Panc1 (cell line): ENCODE measurements around the gene PRUNE2. TPM values are rescaled to one million over a fixed set of nuclear protein-coding genes. Genes with fewer than 3 reads are reported as not detected.
A peak's percentile ranks its signal among the peaks of the same experiment; 100 is the strongest.

Source experiments
- ATAC-seq: fragments of 200-7000 bp; cut with Tn5 transposase; 2 replicates; pipeline ENCODE4 v1.9.1; 2020; ENCODE audit warnings: mild to moderate bottlenecking, moderate library complexity
- BruUV-seq: library from RNA; stranded (reverse); fragments of 400-500 nt; replicated peaks from 2 replicates; lab custom pipeline; 2021; lab: Mats Ljungman, UMichigan
- CTCF ChIA-PET: fragments of 300-600 bp; sonication (Branson Sonifier 250); formaldehyde crosslinking; loops from one replicate; lab custom pipeline; 2022; ENCODE audit warnings: antibody characterized with exemption; lab: Charles Lee
- POLR2A ChIA-PET: fragments of 300-600 bp; sonication (Branson Sonifier 250); formaldehyde crosslinking; loops from one replicate; lab custom pipeline; 2022; ENCODE audit warnings: antibody characterized with exemption; lab: Charles Lee
- DNase-seq: peaks from one replicate; pipeline ENCODE4 v3.0.0-alpha.2; 2010; ENCODE audit warnings: low read depth, low spot score
- H3K27ac ChIP-seq: 2 replicates; pipeline ENCODE4 v1.5.1; 2011; ENCODE audit warnings: mild to moderate bottlenecking, low read length, inconsistent platforms
- H3K27me3 ChIP-seq: fragments of 200-500 bp; sonication (Bioruptor generic); 2 replicates; pipeline ENCODE4 v1.6.0; 2014; ENCODE audit warnings: low read length, inconsistent platforms; ENCODE audit not compliant: control insufficient read depth, insufficient read depth
- H3K36me3 ChIP-seq: fragments of 200-500 bp; sonication (Bioruptor generic); 2 replicates; pipeline ENCODE4 v1.5.1; 2014; ENCODE audit warnings: inconsistent platforms, mild to moderate bottlenecking, low read length, moderate library complexity; ENCODE audit not compliant: control insufficient read depth, insufficient read depth
- H3K4me1 ChIP-seq: 2 replicates; pipeline ENCODE4 v1.5.1; 2011; ENCODE audit warnings: inconsistent platforms, mild to moderate bottlenecking, low read length, moderate library complexity; ENCODE audit not compliant: control insufficient read depth, insufficient read depth
- H3K4me3 ChIP-seq, 2 experiments: 2 replicates each; pipeline ENCODE4 v1.5.1; 2011 to 2012; ENCODE audit warnings: low read depth in 2 of 2, low read length in 2 of 2, mild to moderate bottlenecking in 2 of 2, inconsistent platforms in 1 of 2, moderate library complexity in 1 of 2
- H3K9me3 ChIP-seq: fragments of 200-500 bp; sonication (Bioruptor generic); 2 replicates; pipeline ENCODE4 v1.5.1; 2014; ENCODE audit warnings: low read depth, mild to moderate bottlenecking, inconsistent platforms, low read length, moderate library complexity; ENCODE audit not compliant: control insufficient read depth, insufficient read depth
- CTCF ChIP-seq: fragments of 450-650 bp; IDR thresholded peaks from 2 replicates; pipeline ENCODE4 v1.5.1; 2017; ENCODE audit warnings: mild to moderate bottlenecking
- POLR2AphosphoS5 ChIP-seq: IDR thresholded peaks from 2 replicates; pipeline ENCODE4 v1.6.1; 2012; ENCODE audit warnings: mild to moderate bottlenecking, low read depth, low read length, moderate library complexity
- SIN3A ChIP-seq: IDR thresholded peaks from 2 replicates; pipeline ENCODE4 v1.6.1; 2012; ENCODE audit warnings: low read depth, mild to moderate bottlenecking, low read length, moderate library complexity, borderline replicate concordance; ENCODE audit not compliant: insufficient read depth
- TCF7L2 ChIP-seq: IDR thresholded peaks from 2 replicates; pipeline ENCODE4 v1.6.1; 2011; ENCODE audit warnings: mild to moderate bottlenecking, low read depth, low read length, inconsistent platforms
- in situ Hi-C: cut with HindIII; loops from 2 replicates; pipeline ENCODE4 v1.10.0; 2016; ENCODE audit warnings: low sequenced_read_pairs, low pct_unique_long_range_greater_than_20kb
- intact Hi-C: fragments of 100-400 bp; cut with micrococcal nuclease; formaldehyde crosslinking; loops from one replicate; pipeline ENCODE4 v1.10.0; 2022; ENCODE audit not compliant: unreplicated experiment
- total RNA-seq: library from RNA; stranded (reverse); gene quantifications from one replicate; pipeline ENCODE4 v1.2.1, GENCODE V29; 2021; ENCODE audit not compliant: unreplicated experiment
- TF ChIP-seq, protein P1 (sequence below), 2 experiments: IDR thresholded peaks; 2 replicates each; pipeline ENCODE4 v1.6.1; 2011 to 2012; ENCODE audit warnings: low read depth in 2 of 2, control low read depth in 1 of 2, low read length in 1 of 2, mild to moderate bottlenecking in 1 of 2, moderate library complexity in 1 of 2; ENCODE audit not compliant: insufficient read depth in 1 of 2

PRUNE2 gene
- total RNA-seq, 1 experiment from 2014 or later: 0.18 TPM

GRCh38 chr9:76680716-76681425 is 225.0 kb downstream of the PRUNE2 start:
- CTCF ChIA-PET: no interaction called here
- POLR2A ChIA-PET: no interaction called here
- no peaks in the 10 kb centered on the region for H3K4me1 ChIP-seq
- DNase-seq: no peak
- ATAC-seq: no peak
- no peaks in the 10 kb centered on the region for H3K9me3 ChIP-seq
- TF ChIP-seq SIN3A: no peak
- TF ChIP-seq CTCF: no peak
- TF ChIP-seq TCF7L2: no peak
- TF ChIP-seq, protein P1, sequence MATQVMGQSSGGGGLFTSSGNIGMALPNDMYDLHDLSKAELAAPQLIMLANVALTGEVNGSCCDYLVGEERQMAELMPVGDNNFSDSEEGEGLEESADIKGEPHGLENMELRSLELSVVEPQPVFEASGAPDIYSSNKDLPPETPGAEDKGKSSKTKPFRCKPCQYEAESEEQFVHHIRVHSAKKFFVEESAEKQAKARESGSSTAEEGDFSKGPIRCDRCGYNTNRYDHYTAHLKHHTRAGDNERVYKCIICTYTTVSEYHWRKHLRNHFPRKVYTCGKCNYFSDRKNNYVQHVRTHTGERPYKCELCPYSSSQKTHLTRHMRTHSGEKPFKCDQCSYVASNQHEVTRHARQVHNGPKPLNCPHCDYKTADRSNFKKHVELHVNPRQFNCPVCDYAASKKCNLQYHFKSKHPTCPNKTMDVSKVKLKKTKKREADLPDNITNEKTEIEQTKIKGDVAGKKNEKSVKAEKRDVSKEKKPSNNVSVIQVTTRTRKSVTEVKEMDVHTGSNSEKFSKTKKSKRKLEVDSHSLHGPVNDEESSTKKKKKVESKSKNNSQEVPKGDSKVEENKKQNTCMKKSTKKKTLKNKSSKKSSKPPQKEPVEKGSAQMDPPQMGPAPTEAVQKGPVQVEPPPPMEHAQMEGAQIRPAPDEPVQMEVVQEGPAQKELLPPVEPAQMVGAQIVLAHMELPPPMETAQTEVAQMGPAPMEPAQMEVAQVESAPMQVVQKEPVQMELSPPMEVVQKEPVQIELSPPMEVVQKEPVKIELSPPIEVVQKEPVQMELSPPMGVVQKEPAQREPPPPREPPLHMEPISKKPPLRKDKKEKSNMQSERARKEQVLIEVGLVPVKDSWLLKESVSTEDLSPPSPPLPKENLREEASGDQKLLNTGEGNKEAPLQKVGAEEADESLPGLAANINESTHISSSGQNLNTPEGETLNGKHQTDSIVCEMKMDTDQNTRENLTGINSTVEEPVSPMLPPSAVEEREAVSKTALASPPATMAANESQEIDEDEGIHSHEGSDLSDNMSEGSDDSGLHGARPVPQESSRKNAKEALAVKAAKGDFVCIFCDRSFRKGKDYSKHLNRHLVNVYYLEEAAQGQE (IDR thresholded peaks at IDR 0.05; ENCODE audit: insufficient read depth in 1 of 2, low read depth in 2 of 2, low read length in 1 of 2): no peak
- no peak for TF ChIP-seq POLR2AphosphoS5
- intact Hi-C loops: no loop called here
- H3K4me3 ChIP-seq: no peak overlapping the region
- no TSS peak for BruUV-seq
- no peaks in the 10 kb centered on the region for H3K36me3 ChIP-seq
- H3K27me3 ChIP-seq: no peaks in the 10 kb centered on the region
- no peak overlapping the region for H3K27ac ChIP-seq
- in situ Hi-C loops: no loop called here

DNA sequence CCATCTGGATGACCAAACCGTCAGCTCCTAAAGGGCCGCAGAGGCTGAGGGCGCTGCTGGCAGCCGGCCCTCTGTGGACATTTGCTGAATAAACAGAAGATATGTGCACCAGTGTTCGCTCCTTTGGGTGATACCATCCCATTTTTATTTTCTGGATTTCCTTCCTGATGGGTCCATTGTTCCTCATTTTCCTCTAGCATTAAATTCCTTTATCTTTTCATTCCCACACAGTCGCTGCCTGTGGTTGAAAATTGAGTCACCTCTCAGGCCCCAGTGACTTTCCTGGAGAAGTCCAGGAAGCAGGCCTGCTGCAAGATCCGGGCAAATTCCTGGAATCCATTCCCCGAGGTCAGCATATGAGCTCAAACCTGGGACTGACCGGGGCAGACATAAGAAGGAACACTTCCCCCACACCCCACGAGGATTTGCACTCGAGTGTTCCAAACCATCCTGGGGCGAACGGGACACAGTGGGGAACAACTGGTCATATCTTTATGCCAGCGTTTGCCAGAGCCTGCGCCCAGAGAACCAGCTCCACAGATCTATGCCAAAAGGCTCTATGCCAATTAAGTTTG is 228.3 kb downstream of the PRUNE2 start:
- intact Hi-C loops (no loop called here), in situ Hi-C loops (no loop called here)
- DNase-seq: no peak
- ATAC-seq: peak; percentile 51; the same call in 1 of the 2 replicates
- no peak overlapping the region for H3K27ac ChIP-seq
- no peaks in the 10 kb centered on the region for H3K27me3 ChIP-seq
- no peaks in the 10 kb centered on the region for H3K9me3 ChIP-seq
- BruUV-seq: no TSS peak
- no peaks in the 10 kb centered on the region for H3K4me1 ChIP-seq
- H3K36me3 ChIP-seq: no peaks in the 10 kb centered on the region
- ChIA-PET CTCF (interaction anchor here (0.6 kb wide), 1 partner anchor 380 kb away, joined by 4 read pairs; no protein-coding TSS in a partner anchor), POLR2A (no interaction called here)
- TF ChIP-seq CTCF (no peak), SIN3A (no peak), POLR2AphosphoS5 (no peak), TCF7L2 (no peak)
- TF ChIP-seq, protein P1 (IDR thresholded peaks at IDR 0.05; ENCODE audit: insufficient read depth in 1 of 2, low read depth in 2 of 2, low read length in 1 of 2): no peak
- H3K4me3 ChIP-seq: peak overlapping the region in 1 of 2 experiments; percentile 11; a peak in 1 of 4 replicates
